ENCODE data around the gene TLL2. TPM values are rescaled to one million over a fixed set of nuclear protein-coding genes. Genes with fewer than 3 reads are reported as not detected.

Gene TLL2
- total RNA-seq, 4 donors from 2014 or later = 0.13 to 2.4 (median 1.8) TPM

DNA sequence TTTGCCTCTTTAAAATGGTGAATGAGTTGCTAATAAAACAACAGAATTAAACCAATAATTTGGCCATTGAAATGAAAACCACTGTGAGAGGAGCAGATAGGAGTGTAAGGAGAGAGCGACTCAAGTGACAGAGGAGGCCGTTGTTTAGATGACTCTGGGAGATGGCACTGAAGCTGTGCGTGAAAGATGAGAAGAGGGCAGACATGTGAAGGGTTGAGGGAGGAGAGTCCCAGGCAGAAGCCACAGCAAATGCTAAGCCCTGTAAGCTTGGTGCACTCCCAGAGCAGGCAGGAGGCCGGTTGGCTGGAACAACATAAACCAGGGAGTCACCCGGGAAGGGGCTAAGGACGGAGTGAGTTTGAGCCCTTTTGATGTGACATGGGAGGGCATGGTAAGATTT is 154.1 kb downstream of the TLL2 start:
- H3K27me3 ChIP-seq = no peaks in the 10 kb centered on the region
- no peak for DNase-seq
- TF ChIP-seq POLR2A (IDR thresholded peaks at IDR 0.05) = no peak
- TF ChIP-seq, protein P1, sequence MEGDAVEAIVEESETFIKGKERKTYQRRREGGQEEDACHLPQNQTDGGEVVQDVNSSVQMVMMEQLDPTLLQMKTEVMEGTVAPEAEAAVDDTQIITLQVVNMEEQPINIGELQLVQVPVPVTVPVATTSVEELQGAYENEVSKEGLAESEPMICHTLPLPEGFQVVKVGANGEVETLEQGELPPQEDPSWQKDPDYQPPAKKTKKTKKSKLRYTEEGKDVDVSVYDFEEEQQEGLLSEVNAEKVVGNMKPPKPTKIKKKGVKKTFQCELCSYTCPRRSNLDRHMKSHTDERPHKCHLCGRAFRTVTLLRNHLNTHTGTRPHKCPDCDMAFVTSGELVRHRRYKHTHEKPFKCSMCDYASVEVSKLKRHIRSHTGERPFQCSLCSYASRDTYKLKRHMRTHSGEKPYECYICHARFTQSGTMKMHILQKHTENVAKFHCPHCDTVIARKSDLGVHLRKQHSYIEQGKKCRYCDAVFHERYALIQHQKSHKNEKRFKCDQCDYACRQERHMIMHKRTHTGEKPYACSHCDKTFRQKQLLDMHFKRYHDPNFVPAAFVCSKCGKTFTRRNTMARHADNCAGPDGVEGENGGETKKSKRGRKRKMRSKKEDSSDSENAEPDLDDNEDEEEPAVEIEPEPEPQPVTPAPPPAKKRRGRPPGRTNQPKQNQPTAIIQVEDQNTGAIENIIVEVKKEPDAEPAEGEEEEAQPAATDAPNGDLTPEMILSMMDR (IDR thresholded peaks at IDR 0.05) = no peak
- intact Hi-C loops (cut with DNase I) = no loop called here
- no peaks in the 10 kb centered on the region for H3K4me1 ChIP-seq
- no peaks in the 10 kb centered on the region for H3K36me3 ChIP-seq
- no peak overlapping the region for H3K4me3 ChIP-seq (replicated peaks in 1 of 3)
- H3K27ac ChIP-seq = no peak overlapping the region
- H3K9me3 ChIP-seq = no peaks in the 10 kb centered on the region
- WGBS, 2 donors = 73 to 81% methylated on average over 6 of the region's 6 CpGs

GRCh38 chr10:96358851-96359540 is 154.7 kb downstream of the TLL2 start, which contains the start of gene OPALIN:
TSS of gene OPALIN (minus strand) at chr10:96359002. CDS start at chr10:96358896, 106 bp downstream.
- no peak within 1 kb of the TSS for H3K27ac ChIP-seq
- H3K36me3 ChIP-seq = no peaks in the 10 kb centered on the region
- H3K4me1 ChIP-seq = no peaks in the 10 kb centered on the region
- 79 to 80% methylated on average over 7 of the region's 7 CpGs for WGBS, 2 donors
- intact Hi-C loops (cut with DNase I) = no loop called here
- no peaks in the 10 kb centered on the region for H3K27me3 ChIP-seq
- DNase-seq = no peak
- TF ChIP-seq, protein P1 (IDR thresholded peaks at IDR 0.05) = no peak
- no peak for TF ChIP-seq POLR2A (IDR thresholded peaks at IDR 0.05)
- no peak within 1 kb of the TSS for H3K4me3 ChIP-seq (replicated peaks in 1 of 3)
- no peaks in the 10 kb centered on the region for H3K9me3 ChIP-seq

DNA sequence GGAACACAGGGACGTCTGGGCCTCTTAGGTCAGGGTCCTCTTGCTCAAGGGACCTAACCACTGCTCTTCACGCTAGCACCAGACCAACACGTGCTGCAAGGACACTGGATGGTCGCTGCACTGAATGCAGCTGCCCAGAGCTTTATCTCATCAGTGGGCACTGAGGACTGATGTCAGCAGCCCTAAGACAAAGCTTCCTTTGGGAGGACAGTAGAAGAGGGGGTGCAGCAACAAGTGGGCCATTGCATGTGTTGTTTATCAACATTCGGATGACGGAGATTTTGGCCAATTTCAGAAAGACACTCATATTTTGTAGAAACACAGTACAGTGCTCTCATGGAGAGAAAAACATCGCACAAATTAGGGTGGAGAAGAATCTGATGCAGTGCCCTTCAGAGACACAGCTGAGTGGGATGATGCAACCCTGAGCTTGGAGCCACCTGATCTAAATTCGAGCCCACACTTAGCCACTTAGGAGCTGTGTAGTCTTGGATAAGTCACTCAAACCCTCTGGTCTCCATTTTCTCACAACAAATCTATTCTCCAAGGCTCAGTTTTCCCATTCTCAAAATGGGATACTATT is 156.6 kb downstream of the TLL2 start:
- Histone ChIP-seq H3K9me3 (no peaks in the 10 kb centered on the region), H3K4me1 (no peaks in the 10 kb centered on the region), H3K36me3 (no peaks in the 10 kb centered on the region), H3K4me3 (replicated peaks in 1 of 3) (no peak overlapping the region), H3K27me3 (no peaks in the 10 kb centered on the region), H3K27ac (no peak overlapping the region)
- no peak for DNase-seq
- intact Hi-C loops (cut with DNase I) = no loop called here
- no peak for TF ChIP-seq POLR2A (IDR thresholded peaks at IDR 0.05)
- TF ChIP-seq, protein P1 (IDR thresholded peaks at IDR 0.05) = no peak
- WGBS, 2 donors = 74 to 77% methylated on average over 8 of the region's 8 CpGs

GRCh38 chr10:96352582-96352981 is 161.1 kb downstream of the TLL2 start:
- no peaks in the 10 kb centered on the region for H3K9me3 ChIP-seq
- no peaks in the 10 kb centered on the region for H3K27me3 ChIP-seq
- no peak for TF ChIP-seq POLR2A (IDR thresholded peaks at IDR 0.05)
- TF ChIP-seq, protein P1 (IDR thresholded peaks at IDR 0.05) = no peak
- DNase-seq = no peak
- H3K27ac ChIP-seq = no peak overlapping the region
- intact Hi-C loops (cut with DNase I) = no loop called here
- no peak overlapping the region for H3K4me3 ChIP-seq (replicated peaks in 1 of 3)
- H3K36me3 ChIP-seq = no peaks in the 10 kb centered on the region
- 68 to 69% methylated on average over 4 of the region's 4 CpGs for WGBS, 2 donors
- H3K4me1 ChIP-seq = no peaks in the 10 kb centered on the region

- no peak for TF ChIP-seq POLR2A (IDR thresholded peaks at IDR 0.05)
- TF ChIP-seq, protein P1 (IDR thresholded peaks at IDR 0.05) = no peak
- no peak overlapping the region for H3K4me3 ChIP-seq (replicated peaks in 1 of 3)
- H3K27me3 ChIP-seq = no peaks in the 10 kb centered on the region
- H3K27ac ChIP-seq = no peak overlapping the region
- no peak for DNase-seq
- intact Hi-C loops (cut with DNase I) = no loop called here
- no peaks in the 10 kb centered on the region for H3K4me1 ChIP-seq
- H3K36me3 ChIP-seq = no peaks in the 10 kb centered on the region
- no peaks in the 10 kb centered on the region for H3K9me3 ChIP-seq
These were observed 161.7 kb downstream of the TLL2 start for GRCh38 chr10:96352027-96352426.
